GM19468 (cell line): ENCODE measurements around the gene RNF40.

Experiments
- ATAC-seq: cut with Tn5 transposase; IDR thresholded peaks from one replicate; pipeline ENCODE4 v1.9.1; 2021; ENCODE audit warnings: mild to moderate bottlenecking, moderate library complexity, moderate number of reproducible peaks; ENCODE audit not compliant: unreplicated experiment; ENCODE audit errors: extremely low read depth

Gene RNF40

DNA sequence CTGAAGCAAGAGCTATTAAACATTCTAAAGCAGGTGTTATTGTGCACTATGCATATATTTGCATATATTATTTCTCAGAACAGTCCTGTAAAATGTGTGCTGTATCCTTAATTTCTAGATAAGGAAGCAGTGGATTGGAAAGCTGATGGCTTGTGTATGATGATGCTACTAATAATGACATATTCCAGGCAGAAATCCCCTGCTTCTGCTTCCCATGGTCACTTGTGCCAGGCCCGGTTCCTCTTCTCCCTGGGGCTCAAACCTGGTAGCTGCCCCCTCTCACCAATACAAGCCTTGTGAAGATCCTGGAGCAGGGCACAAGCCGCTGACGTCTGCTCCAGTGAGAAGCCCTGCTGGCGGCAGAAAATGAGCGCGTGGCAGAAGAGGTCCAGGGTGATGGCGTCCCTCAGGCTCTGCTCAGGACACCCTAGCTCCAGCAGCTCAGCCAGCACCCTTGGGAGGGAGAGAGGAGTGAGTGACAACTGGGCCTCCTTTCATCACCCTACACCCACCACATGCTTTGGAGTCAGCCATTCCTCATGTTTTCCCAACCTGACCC, 2.0 kb upstream of the RNF40 start:
- no peak for ATAC-seq

DNA sequence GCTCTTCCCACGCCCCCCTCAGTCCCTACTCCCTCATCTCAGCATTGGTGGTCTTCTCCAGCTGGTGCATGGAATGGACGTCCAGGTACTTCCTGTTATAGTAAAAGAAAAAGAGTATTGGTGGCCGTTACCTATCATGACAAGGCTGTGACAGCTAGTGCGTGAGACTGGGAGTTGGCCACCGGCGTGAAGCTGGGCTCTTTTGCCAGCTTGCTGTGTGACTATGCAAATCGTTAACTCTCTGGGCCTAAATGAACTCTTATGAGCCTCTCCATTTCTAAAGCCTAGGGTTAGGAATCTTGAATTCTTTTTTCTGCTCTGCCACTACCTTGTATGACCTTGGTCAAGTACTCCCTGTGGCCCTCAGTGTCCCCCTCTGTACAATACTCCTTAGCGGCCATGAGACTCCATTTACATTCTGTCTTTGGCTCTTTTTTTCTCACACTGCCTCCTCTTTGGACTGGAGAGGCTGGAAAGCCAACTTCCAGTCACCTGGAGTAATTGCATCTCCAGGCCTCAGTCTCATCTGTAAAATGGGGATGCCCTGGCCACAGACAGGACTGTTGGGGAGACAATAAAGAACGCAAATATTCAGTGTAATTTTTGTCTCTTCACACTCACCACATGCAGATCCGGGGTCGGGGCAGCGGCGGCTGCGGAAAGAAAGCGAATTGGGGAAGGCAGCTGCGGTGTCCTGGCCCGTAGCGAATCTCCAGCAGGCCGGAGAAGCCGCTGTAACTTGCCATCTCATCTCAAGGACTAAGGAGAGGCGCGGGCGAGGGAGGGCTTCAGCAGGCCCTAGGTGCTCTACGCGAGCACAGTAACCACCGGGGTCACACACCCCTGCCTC, 1.3 kb upstream of the RNF40 start:
- no peak for ATAC-seq

DNA sequence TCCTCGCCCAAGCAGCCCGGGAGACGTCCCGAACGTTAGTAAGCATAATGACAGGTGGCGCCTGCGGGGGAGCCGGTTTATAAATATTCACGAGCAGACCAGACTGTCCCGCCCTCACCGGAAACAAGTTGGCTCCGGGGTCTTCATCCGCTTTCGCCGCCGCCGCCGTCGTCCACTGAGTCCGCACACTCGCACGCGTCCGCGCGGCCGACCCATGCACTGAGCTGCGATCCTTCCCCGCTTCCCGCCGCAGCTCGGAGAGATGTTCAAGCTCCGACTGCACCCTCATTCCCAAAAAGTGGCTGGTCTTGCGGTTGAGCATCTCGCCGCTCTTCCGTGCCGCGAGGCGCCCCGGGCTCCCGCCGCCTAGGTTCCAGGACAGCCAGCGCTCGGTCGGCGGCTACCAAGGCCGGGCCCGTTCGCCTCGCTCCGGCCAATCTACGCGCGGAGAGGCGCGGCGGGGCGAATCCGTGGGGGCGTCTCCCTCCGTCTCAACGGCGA, 645 bp upstream of the RNF40 start:
- ATAC-seq = peak; percentile 15

- ATAC-seq = no peak
Measured at GRCh38 chr16:30762991-30763725, 1.0 kb downstream of the RNF40 start.

- ATAC-seq = no peak
Measured at GRCh38 chr16:30764086-30764485, 2.0 kb downstream of the RNF40 start.

DNA sequence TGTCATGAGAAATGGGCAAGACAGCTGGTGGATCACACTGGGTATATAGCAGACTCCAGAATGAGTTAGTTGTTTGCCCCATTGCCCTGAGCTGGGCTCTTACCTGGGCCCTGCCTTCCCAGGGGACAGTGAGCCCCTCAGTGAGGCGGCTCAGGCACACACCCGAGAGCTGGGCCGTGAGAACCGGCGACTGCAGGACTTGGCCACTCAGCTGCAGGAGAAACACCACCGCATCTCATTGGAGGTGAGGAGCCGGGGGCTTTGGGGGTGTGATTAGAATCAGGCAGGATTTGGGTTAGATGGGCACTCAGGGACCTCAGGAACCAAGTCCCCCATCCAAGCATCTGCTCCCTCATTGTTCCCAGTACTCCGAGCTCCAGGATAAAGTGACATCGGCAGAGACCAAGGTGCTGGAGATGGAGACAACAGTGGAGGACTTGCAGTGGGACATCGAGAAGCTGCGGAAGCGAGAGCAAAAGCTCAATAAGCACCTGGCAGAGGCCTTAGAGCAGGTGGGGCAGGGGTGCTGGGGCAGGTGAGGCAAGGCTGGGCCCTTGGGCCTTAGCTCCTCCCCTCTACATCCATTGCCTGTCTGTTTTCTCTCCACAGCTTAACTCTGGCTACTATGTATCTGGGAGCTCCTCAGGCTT, 2.8 kb downstream of the RNF40 start:
- no peak for ATAC-seq

- no peak for ATAC-seq
Measured at GRCh38 chr16:30766206-30766932, 4.2 kb downstream of the RNF40 start.

GRCh38 chr16:30766933-30767284, 4.8 kb downstream of the RNF40 start:
- no peak for ATAC-seq

- no peak for ATAC-seq
Measured at GRCh38 chr16:30767767-30768465, 5.8 kb downstream of the RNF40 start.

DNA sequence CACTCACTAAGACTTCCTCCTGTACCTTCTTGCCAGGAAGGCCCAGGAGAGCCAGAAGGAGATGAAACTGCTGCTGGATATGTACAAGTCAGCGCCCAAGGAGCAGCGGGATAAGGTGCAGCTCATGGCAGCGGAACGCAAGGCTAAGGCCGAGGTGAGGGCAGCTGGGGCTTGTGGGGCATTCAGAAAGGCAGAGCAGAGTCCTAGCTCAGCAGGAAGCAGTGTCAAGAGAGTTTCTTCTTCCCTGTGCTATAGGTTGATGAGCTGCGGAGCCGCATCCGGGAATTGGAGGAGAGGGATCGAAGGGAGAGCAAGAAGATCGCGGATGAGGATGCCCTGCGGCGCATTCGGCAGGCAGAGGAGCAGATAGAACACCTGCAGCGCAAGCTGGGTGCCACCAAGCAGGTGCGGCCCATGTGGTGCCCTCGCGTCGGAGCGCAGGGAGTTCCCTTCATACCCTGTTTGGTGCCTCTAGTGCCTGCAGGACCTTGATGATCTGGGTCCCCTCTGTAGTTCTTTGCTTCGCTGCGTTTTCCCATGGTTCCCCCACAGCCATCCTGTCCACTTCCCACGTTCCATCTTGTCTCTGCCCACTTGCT, 6.6 kb downstream of the RNF40 start:
- no peak for ATAC-seq

- no peak for ATAC-seq
Measured at GRCh38 chr16:30769379-30770089, 7.4 kb downstream of the RNF40 start.

GRCh38 chr16:30771726-30772125, 9.6 kb downstream of the RNF40 start:
- ATAC-seq = no peak

DNA sequence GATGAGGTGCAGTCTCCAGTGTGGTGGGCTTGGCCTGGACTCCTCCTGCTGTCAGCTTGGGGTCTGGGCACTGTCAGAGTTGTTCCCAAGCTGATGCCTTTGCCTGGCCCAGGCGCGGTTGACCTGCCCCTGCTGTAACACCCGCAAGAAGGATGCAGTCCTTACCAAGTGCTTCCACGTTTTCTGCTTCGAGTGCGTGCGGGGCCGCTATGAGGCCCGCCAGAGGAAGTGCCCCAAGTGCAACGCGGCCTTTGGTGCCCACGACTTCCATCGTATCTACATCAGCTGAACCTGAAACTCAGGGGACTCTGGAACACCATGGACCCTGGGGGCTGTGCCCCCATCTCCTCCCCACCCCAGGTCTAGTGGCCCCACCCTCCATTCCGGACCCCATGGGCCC, 11.7 kb downstream of the RNF40 start:
- ATAC-seq = no peak

- ATAC-seq = no peak
Measured at GRCh38 chr16:30774367-30775130, 12.4 kb downstream of the RNF40 start.

- ATAC-seq = no peak
Measured at GRCh38 chr16:30775131-30775391, 12.9 kb downstream of the RNF40 start.

GRCh38 chr16:30775392-30776188, 13.5 kb downstream of the RNF40 start:
- peak; percentile 34 for ATAC-seq

DNA sequence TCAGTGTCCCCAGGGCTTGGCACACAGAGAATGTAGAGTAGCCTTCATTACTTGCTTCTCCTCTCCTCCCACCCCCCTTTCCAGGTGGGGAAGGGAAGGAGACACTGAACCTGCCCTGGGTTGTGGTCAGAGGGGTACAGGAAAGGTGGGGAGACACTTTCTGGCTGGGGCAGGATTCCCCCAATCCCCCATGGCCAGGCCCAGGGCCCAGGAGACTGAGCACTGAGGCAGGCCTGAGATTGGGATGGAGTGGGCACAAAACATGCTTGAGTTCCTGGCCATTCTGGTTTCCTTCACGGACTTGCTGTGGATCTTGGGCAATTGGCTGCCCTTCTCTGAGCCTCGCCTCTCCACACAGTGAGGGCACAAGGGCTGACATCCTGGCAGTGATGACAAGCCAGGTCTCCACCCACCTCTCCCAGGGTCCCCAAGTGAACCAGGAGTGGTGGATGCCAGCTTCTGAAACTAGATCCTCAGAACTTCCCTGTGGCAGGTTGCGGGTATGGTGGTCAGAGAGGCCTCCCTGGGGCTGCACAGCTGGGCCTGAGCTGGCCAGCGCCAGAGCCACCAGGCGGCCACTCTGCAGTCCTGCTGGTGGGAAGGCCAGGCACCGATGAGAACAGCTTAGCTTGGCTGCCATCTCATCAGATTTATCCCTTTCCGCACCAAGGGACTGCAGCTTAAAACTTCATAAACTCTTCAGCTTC, 15.6 kb downstream of the RNF40 start:
- ATAC-seq = no peak
